ENCODE measurements around the gene ZCCHC2.

ZCCHC2 gene

DNA sequence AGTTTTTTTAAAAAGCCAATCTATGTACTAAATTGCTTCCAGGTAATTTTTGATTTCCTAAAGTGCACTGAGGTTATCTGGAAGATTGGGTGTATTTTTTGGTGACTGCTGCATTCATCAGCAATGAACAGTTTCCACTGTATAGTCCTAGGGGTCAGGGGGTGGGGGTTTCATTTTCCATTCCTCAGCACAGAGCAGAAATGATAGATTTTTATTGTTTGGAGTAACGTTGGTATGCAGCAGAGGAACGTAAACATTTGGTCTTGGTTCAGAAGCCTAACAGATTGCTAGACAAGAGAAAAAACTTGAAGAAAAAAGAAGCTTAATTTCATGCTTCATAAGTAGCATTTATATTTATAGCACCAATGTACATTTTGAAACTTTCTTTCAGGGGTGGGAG, 54.9 kb downstream of the ZCCHC2 start:
- TF ChIP-seq, protein P1, sequence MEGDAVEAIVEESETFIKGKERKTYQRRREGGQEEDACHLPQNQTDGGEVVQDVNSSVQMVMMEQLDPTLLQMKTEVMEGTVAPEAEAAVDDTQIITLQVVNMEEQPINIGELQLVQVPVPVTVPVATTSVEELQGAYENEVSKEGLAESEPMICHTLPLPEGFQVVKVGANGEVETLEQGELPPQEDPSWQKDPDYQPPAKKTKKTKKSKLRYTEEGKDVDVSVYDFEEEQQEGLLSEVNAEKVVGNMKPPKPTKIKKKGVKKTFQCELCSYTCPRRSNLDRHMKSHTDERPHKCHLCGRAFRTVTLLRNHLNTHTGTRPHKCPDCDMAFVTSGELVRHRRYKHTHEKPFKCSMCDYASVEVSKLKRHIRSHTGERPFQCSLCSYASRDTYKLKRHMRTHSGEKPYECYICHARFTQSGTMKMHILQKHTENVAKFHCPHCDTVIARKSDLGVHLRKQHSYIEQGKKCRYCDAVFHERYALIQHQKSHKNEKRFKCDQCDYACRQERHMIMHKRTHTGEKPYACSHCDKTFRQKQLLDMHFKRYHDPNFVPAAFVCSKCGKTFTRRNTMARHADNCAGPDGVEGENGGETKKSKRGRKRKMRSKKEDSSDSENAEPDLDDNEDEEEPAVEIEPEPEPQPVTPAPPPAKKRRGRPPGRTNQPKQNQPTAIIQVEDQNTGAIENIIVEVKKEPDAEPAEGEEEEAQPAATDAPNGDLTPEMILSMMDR (IDR thresholded peaks at IDR 0.05; ENCODE audit: extremely low read depth, missing control alignments): no peak
- DNase-seq (ENCODE audit: low spot score): no peak

DNA sequence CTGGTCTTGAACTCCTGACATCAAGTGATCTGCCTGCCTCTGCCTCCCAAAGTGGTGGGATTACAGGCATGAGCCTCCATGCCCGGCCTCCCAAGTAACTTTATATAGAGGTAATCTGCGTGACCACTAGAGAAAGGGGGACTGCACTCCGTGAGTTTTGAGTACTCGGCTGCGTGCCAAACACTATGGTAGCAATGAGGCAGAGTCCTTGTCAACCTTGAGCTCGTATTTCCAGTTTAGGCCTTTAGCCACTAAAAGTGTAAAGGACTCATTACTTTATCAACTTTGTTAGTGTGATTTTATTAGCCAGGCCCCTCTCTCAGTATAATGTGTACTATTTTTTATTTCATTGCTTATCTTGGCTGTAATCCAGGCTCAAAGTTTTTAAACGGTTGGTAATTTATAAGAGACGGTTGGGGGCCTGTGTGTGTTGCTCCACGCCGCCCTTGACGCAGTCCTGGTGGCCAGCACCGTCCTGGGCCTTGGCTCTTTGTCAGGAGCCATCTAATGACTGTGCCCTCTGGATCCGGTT, 56.2 kb downstream of the ZCCHC2 start:
- TF ChIP-seq, protein P1 (IDR thresholded peaks at IDR 0.05; ENCODE audit: extremely low read depth, missing control alignments): no peak
- no peak for DNase-seq (ENCODE audit: low spot score)

DNA sequence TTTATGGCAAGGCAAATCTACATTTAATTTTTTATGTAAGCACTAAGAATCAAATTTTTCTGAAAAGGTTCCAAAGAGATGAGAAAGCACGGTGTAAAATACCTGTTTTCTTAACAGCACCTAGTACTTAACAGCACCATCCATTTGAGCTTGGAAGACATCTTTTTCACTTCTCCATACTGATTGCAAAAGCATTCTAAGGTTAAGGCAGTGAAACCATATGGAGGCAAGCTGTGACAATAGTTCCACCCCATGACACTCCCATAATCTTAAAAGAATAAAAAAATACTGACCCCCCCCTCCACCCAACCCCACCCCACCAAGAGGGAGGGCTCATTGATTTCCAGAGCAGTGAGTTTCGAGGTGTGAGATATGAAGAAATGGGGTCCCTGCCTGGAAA, 60.6 kb downstream of the ZCCHC2 start:
- TF ChIP-seq, protein P1 (IDR thresholded peaks at IDR 0.05; ENCODE audit: extremely low read depth, missing control alignments): no peak
- DNase-seq (ENCODE audit: low spot score): no peak

DNA sequence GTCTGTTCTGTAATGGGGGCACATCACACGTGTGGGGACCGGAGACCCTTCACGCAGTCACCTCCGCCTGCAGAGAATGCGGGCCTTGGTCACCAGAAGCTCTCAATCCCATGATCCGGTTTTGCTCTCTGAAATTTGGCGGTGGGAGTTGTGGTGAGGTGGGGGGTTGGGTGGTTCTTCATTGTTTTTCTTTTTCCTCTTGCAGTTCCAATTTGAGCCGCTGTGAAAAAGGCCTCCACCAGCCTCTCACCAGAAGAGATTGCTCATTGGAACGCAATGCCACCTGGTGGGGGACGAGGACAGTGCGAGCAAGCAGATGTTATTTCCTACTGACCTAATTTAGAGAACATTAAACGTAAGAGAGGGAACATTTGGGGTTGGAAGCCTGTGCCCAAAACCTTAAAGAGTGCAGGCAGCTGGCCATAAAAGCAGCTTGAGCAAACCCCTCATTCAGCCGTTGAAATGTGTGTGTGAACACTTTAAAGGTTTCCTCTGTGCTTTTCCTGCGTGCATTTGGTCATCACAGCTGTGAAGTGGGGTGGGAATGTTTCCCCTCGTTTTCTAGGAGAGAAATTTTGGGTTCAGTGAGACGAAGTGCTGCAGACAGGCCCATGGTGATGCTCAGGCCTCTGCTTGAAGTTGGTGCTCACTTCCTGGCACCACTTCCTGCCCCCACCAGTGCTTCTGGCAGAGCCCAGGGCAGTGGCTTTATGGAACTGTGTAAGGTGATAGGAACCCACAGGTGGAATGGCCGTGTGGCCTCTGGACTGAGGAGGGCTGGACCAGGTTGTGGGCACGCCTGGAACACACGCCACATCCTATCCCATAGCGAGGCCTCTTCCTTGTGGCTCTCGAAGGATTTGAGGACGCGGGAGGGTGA, 61.7 kb downstream of the ZCCHC2 start:
- TF ChIP-seq, protein P1 (IDR thresholded peaks at IDR 0.05; ENCODE audit: extremely low read depth, missing control alignments): peak; percentile 95
- DNase-seq (ENCODE audit: low spot score): peak; percentile 84

DNA sequence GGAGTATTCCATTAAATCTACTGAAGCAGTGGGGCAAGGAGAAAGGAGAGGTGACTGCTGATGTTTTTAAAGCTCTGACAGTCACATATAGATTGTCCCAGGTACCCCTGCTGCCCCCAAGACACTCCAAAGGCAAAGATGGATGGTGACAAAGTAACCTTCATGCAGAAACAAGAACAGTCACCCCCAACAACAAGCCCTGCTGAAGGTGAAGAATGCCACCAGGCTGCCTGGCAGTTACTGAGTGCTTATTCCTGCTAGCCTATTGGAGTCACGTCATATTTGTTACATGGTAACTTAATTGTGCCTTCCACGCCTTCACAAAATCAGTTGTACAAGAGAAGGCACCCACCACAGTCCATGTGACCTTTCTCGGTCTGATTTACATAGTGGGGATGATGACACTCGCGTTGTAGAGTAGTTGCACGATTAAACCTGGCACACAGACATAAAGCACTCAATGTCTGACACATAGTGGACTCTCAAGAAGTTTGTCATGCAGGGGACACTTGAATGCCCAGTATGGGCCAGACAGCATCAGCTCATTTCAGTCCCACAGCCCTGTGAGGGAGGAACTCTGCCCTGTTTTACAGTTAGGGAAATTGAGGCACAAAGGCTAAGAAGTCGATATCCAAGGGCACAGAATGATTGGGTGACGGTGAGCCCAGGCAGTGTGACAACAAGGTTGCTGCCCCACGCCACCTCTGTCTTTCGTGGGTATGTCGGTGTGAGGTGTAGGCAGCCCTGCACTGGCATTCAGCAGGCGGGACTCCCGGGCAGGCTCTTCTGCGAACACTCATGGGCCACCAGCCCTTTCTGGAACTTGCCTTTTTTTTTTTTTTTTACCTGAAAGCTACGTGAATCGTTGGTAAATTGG, 62.7 kb downstream of the ZCCHC2 start:
- TF ChIP-seq, protein P1 (IDR thresholded peaks at IDR 0.05; ENCODE audit: extremely low read depth, missing control alignments): no peak
- DNase-seq (ENCODE audit: low spot score): no peak

DNA sequence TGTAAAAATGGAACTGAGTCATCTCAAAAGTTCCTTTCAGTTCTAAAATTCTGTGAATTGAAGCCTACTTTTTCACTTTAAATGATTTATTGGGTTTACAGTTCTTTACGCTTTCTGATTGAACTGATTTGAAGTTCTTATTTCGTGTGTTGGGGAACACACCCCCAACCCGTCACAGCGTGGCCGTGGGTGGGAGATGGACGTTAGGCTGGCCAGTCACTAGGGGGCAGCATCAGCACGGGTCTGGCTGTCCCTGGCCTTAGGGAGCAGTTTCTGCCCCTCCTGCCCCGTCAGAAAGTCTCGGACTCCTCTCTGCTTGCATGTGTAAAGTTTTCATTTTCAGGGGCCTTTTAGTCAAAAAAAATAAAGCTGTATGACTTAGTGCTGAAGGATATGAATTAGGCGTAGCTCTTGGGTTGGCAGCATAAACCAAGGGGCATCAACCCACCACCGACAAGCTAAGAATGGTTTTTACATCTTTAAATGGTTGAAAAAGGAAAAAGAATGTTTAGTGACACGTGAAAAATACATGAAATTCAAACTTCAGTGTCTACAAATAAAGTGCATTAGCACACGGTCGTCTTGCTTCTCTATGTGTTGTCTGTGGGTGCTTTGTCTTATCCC, 63.4 kb downstream of the ZCCHC2 start:
- DNase-seq (ENCODE audit: low spot score): peak; percentile 83
- TF ChIP-seq, protein P1 (IDR thresholded peaks at IDR 0.05; ENCODE audit: extremely low read depth, missing control alignments): peak; percentile 76

All from GM20000 (cell line).